HG02884 (cell line): ENCODE data around the gene NUCB1.
A peak's percentile ranks its signal among the peaks of the same experiment; 100 is the strongest.
"Not testable (repeated sequence)": the region's sequence is repeated elsewhere in the genome, so short reads cannot be mapped to it uniquely, and the experiment has no call there.

Experiments
- ATAC-seq: cut with Tn5 transposase; IDR thresholded peaks from one replicate; pipeline ENCODE4 v1.9.1; 2021; ENCODE audit warnings: mild to moderate bottlenecking, moderate library complexity; ENCODE audit not compliant: unreplicated experiment

NUCB1 gene

DNA sequence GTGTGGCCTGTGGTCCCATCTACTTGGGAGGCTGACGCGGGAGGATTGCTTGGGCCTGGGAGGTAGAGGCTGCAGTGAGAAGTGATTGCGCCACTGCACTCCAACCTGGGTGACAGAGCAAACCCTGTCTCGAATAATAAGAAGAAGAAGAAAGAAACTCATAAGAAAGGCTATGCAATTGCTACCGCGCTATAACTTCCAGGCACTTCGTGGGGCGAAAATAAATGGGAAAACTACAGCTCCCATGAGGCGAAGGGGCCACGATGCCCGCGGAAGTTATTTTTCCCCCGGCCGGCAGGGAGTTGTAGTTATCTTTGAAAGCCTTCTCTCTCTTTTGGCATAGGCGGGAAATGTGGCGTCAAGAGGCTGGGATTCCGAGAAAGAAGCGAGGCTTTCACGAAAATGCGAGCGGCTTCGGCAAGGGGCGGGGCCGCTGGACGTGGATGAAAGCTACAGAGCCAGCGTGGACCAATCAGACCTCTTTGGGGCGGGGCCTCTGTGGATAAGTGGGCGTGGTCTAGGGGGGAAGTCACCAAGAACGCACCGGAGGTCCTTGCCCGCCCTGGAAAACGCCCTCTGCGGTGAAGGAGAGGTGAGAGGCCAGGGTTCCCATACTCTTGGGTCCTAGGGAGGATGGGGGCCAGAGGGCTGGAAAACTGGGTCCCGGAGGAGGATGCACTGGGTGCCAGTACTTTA is at the start of gene NUCB1:
Gene NUCB1, plus strand, starts transcription at position 532 of the 696 bp plus-strand sequence. CDS start 485 bp downstream, outside the sequence.
- ATAC-seq: peak; percentile 68

DNA sequence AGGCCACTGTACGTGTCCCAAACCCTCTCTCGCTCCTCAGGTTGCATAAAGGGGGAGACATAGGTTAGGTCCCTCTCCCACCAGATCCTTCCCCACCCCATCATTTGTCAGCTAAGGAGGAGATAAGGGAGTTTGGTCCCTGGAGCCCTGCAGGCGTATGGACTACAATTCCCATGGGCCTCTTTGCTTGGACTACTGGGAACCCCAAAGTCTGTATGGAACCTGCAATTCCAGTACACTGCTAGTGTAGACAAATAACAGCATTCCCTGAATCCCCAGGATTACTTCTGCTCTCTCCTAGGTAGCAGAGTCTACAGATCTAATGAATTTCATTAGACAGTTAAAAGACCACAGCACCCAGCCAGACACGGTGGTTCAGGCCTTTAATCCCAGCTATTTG is 47.8 kb upstream of the NUCB1 start:
- no peak for ATAC-seq

DNA sequence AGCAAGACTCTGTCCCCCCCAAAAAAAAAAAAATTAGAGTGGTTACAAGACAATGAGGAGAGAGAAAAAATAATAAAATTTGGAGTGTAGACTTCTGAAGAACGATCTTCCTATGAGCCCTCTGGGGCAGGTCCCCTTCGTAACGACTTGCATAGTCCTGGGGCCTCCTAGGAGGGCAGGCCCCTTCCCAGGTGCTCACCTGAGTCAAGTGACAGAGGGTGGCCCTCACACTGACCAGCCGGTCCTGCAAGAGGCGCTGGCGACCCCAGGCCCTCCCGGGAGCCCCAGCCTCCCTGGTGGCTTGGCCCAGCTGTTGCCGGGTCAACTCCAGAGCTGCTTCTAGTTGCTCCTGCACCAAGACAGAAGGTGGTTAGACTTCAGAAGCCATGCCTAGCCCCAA is 46.6 kb upstream of the NUCB1 start:
- ATAC-seq: no peak

- ATAC-seq: no peak
Observed at GRCh38 chr19:48854103-48854502, 46.0 kb upstream of the NUCB1 start.

DNA sequence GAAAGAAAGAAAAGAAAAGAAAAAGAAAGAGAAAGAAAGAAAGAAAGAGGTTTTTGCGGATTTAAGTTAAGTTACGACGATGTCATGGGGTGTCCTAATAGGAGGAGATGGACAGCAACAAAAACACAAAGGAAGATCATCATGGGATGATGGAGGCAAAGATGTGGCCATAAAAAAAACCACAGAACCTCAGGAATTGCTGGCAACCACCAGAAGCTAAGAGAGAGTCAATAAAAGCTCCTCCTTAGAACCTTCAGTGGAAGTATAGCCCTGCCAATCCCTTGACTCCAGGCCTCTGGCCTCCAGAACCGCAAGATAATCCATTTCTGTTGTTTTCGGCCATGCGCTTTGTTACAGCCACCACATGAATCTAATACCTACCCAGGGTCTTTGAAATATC is 43.2 kb upstream of the NUCB1 start:
- ATAC-seq: no peak

GRCh38 chr19:48858984-48859710 is 41.0 kb upstream of the NUCB1 start:
- no peak for ATAC-seq

DNA sequence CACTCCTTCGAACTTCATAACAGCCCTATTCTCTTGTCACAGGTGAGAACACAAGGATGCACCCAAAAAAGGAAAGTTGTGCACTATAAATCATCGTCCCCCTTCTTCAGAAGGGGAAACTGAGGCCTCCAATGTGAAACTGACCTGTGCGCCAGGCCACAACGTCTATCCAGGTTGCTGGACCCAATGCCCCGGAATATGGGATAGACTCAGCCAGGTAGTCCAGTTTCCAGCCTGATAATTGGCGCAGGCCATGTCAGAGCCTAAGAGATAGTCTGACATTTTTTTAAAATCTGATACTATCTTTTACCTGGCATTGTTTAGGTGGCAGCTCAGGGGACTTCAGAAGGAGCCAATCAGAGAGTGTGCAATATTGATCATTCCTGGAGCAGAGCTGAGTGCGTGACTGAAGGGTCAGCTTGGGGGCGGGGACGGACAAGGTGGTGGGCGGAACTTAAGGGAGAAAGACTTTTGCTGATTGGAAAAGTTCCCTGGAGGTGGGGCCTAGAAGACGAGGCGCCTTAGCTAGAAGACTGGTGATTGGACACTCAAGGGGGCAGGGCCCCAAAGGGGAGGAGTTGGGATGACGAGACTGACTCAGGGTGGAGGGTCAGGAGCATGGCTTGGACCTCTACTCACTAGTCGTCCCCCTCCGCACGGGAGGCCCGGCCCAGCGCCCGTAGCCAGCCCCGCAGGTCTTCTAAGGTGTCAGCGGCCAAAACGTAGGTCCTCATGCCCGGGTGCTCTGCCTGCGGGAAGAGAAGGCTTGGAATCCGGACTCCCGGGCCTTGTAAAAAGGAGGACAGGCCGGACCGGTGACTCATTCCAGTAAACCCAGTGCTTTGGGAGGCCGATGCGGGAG is 40.2 kb upstream of the NUCB1 start:
- no peak for ATAC-seq

GRCh38 chr19:48861313-48861712 is 38.8 kb upstream of the NUCB1 start:
- ATAC-seq: no peak

DNA sequence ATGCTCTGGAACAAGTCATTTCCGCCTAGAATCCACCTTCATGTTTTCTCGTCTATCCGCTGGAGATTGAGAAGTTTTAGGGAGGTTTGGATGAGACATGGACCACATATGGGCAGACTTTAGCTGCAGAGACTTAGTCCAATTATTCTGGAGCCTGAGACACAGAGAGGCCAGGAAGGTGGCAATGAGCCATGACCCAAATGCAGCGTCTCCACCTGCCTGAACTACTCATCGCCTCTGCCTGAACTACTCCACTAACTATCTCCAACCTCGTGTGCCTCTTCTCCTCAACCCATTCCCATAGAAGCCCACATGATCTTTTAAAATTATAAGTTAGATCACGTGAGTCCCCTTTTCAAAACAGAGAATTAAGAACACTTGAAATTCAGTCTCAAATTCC is 37.3 kb upstream of the NUCB1 start:
- ATAC-seq: no peak

DNA sequence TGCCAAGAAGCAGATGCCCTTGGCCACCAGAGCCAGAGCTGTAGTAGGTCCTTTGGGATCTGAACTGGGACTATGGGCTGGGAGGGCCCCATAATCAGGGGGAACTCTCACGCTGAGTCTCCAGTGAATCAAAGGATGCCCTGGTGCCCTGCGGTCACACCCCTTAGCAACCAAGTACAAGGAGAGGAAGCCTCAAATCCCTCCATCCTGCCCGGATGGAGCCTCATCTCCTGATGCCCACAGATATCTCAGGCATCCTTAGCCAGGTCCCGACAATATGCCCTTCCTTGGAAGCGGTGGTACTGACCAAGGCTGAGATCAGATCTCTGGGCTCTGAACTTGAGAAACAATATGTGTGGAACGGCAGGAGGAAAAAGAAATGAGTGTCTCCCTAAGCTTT is 33.4 kb upstream of the NUCB1 start:
- no peak for ATAC-seq

DNA sequence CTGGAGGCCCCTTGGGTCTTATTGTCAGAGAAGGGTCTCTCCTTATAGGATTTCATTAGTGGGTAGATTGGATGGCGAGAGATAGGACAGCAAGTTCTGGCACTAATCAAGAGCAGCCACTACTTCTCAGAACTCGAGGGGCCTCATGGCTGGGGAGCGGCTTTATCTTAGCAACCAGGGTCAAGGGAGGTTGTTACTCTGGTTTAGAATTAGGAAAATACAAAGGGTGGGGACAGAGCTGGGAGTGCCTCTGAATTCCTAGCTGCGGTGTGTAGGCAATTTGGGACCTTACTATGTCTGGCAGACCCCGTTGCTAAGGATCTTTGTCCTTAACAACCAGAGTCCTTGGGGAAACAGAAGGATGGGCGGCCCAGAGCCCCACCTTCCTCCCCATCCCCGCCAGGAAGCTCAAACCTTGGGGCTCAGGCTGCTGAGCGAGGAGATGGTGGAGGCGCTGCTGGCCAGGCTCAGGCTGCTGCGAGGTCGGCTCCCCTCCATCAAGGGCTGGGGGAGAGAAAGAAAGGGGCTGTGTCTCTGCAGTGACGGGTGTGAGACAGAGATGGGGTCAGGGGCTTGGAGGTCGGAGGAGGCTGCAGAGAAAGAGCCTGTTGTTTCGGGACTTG is 32.9 kb upstream of the NUCB1 start:
- no peak for ATAC-seq

- no peak for ATAC-seq
Observed at GRCh38 chr19:48867746-48868113, 32.4 kb upstream of the NUCB1 start.

DNA sequence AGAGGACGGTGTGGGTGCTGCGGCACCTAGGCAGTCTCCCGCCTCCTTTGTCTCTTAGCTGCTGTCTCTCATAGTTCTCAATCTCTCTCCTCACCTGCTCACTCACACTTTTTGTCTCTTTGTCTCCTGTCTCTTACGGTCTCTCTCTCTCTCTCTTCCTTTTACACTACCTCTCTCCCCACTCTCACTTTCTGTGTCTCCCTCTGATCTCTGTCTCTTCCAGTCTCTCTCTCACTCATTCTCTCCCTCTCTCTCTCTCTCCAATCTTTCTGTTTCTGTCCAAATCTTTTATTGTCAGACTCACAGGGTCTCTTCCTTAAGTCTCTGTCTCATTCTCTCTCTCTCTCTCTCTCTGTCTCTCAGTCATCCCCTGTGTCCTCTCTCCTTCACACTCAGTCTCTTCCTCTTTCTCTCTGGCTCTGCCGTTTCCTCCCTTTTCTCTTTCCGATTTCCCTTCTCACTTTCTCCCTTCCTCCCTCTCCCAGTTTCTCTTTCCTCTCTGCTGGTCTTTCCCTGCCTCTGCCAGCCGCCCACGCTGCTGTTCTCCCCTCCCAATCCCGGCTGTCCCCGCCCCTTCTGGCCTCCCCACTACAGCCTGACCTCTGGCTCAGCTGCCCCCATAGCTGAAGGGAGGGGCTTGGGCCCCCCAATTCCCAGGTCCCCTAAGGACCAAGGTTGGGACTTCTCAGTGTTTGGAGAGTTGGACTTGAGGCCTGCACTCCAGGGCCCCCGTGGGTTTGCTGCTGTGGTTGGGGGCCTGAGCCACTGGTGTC is 31.8 kb upstream of the NUCB1 start, which contains the start of gene PLEKHA4:
Gene PLEKHA4, minus strand, starts transcription at position 504 of the 773 bp plus-strand sequence. CDS start 997 bp downstream, outside the sequence.
- no peak for ATAC-seq

- ATAC-seq: no peak
Observed at GRCh38 chr19:48870048-48870447, 30.1 kb upstream of the NUCB1 start.

GRCh38 chr19:48871471-48872181 is 28.5 kb upstream of the NUCB1 start:
- not testable (repeated sequence) for ATAC-seq

- ATAC-seq: no peak
Observed at GRCh38 chr19:48872182-48872883, 27.8 kb upstream of the NUCB1 start, which contains the start of gene PPP1R15A. TSS of gene PPP1R15A (plus strand) at chr19:48872421. CDS start at chr19:48873234, 813 bp downstream.

- no peak for ATAC-seq
Observed at GRCh38 chr19:48872884-48873475, 27.1 kb upstream of the NUCB1 start.

DNA sequence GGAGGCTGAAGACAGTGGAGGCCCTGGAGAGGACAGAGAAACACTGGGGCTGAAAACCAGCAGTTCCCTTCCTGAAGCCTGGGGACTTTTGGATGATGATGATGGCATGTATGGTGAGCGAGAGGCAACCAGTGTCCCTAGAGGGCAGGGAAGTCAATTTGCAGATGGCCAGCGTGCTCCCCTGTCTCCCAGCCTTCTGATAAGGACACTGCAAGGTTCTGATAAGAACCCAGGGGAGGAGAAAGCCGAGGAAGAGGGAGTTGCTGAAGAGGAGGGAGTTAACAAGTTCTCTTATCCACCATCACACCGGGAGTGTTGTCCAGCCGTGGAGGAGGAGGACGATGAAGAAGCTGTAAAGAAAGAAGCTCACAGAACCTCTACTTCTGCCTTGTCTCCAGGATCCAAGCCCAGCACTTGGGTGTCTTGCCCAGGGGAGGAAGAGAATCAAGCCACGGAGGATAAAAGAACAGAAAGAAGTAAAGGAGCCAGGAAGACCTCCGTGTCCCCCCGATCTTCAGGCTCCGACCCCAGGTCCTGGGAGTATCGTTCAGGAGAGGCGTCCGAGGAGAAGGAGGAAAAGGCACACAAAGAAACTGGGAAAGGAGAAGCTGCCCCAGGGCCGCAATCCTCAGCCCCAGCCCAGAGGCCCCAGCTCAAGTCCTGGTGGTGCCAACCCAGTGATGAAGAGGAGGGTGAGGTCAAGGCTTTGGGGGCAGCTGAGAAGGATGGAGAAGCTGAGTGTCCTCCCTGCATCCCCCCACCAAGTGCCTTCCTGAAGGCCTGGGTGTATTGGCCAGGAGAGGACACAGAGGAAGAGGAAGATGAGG is 26.4 kb upstream of the NUCB1 start:
- no peak for ATAC-seq
